Neural cell (in vitro differentiated cells): ENCODE results near the gene PIK3R1. TPM values are rescaled to one million over a fixed set of nuclear protein-coding genes. Genes with fewer than 3 reads are reported as not detected.

Experiments used
- H2AFZ ChIP-seq: fragments of 200-600, 300-800 bp; sonication (generic), shearing (Covaris generic); 2 replicates; pipeline ENCODE4 v1.6.0; 2014; ENCODE audit warnings: low read depth, mild to moderate bottlenecking, antibody characterized with exemption, low read length, moderate library complexity
- H3F3A ChIP-seq: fragments of 200-600 bp; shearing (Covaris generic); 2 replicates; pipeline ENCODE4 v1.6.1; 2016; ENCODE audit warnings: mild to moderate bottlenecking, moderate library complexity, mixed read lengths, antibody characterized with exemption, low read length; ENCODE audit not compliant: insufficient read depth, poor library complexity, severe bottlenecking
- H3K27ac ChIP-seq: fragments of 200-600, 300-800 bp; sonication (generic), shearing (Covaris generic); 2 replicates; pipeline ENCODE4 v1.5.1; 2014; ENCODE audit warnings: mild to moderate bottlenecking, low read length, moderate library complexity
- H3K27me3 ChIP-seq: fragments of 300-800, 200-600 bp; sonication (generic), shearing (Covaris generic); 2 replicates; pipeline ENCODE4 v1.6.0; 2014; ENCODE audit warnings: mild to moderate bottlenecking, low read depth, low read length, moderate library complexity; ENCODE audit not compliant: insufficient read depth
- H3K36me3 ChIP-seq: fragments of 300-800, 200-600 bp; sonication (generic), shearing (Covaris generic); 2 replicates; pipeline ENCODE4 v1.5.1; 2014; ENCODE audit warnings: mild to moderate bottlenecking, antibody characterized with exemption, low read length, moderate library complexity; ENCODE audit not compliant: insufficient read depth
- H3K4me2 ChIP-seq: fragments of 300-800, 200-600 bp; sonication (generic), shearing (Covaris generic); 2 replicates; pipeline ENCODE4 v1.6.0; 2014; ENCODE audit warnings: mild to moderate bottlenecking, low read length
- H3K4me3 ChIP-seq: fragments of 300-800, 200-600 bp; sonication (generic), shearing (Covaris generic); 2 replicates; pipeline ENCODE4 v1.5.1; 2014; ENCODE audit warnings: mild to moderate bottlenecking, low read length, moderate library complexity
- H3K79me2 ChIP-seq: fragments of 200-600 bp; shearing (Covaris generic); replicated peaks from 2 replicates; pipeline ENCODE4 v1.6.0; 2014; ENCODE audit warnings: mild to moderate bottlenecking, low read length, moderate library complexity; ENCODE audit not compliant: insufficient read depth
- H3K9ac ChIP-seq: fragments of 300-800, 200-600 bp; sonication (generic), shearing (Covaris generic); 2 replicates; pipeline ENCODE4 v1.6.1; 2016; ENCODE audit warnings: mild to moderate bottlenecking, low read length, mixed read lengths
- H3K9me2 ChIP-seq: fragments of 200-600 bp; shearing (Covaris generic); 2 replicates; pipeline ENCODE4 v1.6.1; 2016; ENCODE audit warnings: mild to moderate bottlenecking, low read length, mixed read lengths; ENCODE audit not compliant: insufficient read depth
- H3K9me3 ChIP-seq: fragments of 200-600, 300-800 bp; sonication (generic), shearing (Covaris generic); 2 replicates; pipeline ENCODE4 v1.6.1; 2016; ENCODE audit warnings: mild to moderate bottlenecking, mixed run types, low read length, moderate library complexity, mixed read lengths
- H4K20me1 ChIP-seq: fragments of 200-600 bp; shearing (Covaris generic); 2 replicates; pipeline ENCODE4 v1.6.1; 2016; ENCODE audit warnings: mild to moderate bottlenecking, mixed run types; ENCODE audit not compliant: insufficient read depth
- EP300 ChIP-seq: fragments of 450-650 bp; conservative IDR thresholded peaks from 2 replicates; pipeline ENCODE4 v1.6.1; 2014; ENCODE audit warnings: antibody characterized with exemption, mild to moderate bottlenecking, moderate library complexity; ENCODE audit not compliant: poor library complexity, severe bottlenecking
- EZH2 ChIP-seq: fragments of 200-600, 300-800 bp; shearing (Covaris generic), sonication (generic); IDR thresholded peaks from 2 replicates; pipeline ENCODE4 v1.6.1; 2014; ENCODE audit warnings: antibody characterized with exemption, low read length, borderline replicate concordance, mild to moderate bottlenecking; ENCODE audit not compliant: insufficient read depth, poor library complexity, severe bottlenecking
- MXI1 ChIP-seq: fragments of 450-650 bp; conservative IDR thresholded peaks from 2 replicates; pipeline ENCODE4 v1.6.1; 2014; ENCODE audit warnings: antibody characterized with exemption, mild to moderate bottlenecking; ENCODE audit not compliant: poor library complexity, severe bottlenecking
- POLR2AphosphoS5 ChIP-seq: IDR thresholded peaks from 2 replicates; pipeline ENCODE4 v1.6.1; 2012
- RAD21 ChIP-seq: fragments of 450-650 bp; conservative IDR thresholded peaks from 2 replicates; pipeline ENCODE4 v1.6.1; 2014; ENCODE audit warnings: antibody characterized with exemption, mild to moderate bottlenecking, moderate library complexity
- SMC3 ChIP-seq: fragments of 450-650 bp; conservative IDR thresholded peaks from 2 replicates; pipeline ENCODE4 v1.6.1; 2014; ENCODE audit warnings: antibody characterized with exemption, mild to moderate bottlenecking, moderate library complexity; ENCODE audit not compliant: poor library complexity
- TAF1 ChIP-seq: IDR thresholded peaks from 2 replicates; pipeline ENCODE4 v1.6.1; 2012; ENCODE audit warnings: low read depth
- polyA plus RNA-seq: library from polyadenylated mRNA; depleted of rRNA; stranded (reverse); fragments of >200 nt; gene quantifications from 2 replicates; pipeline ENCODE4 v1.2.3, GENCODE V29; 2014
- TF ChIP-seq, protein P1 (sequence below): fragments of 450-650 bp; IDR thresholded peaks from 2 replicates; pipeline ENCODE4 v1.5.1; 2014; ENCODE audit warnings: antibody characterized with exemption, mild to moderate bottlenecking, moderate library complexity; ENCODE audit not compliant: poor library complexity, severe bottlenecking
- TF ChIP-seq, protein P2 (sequence below): IDR thresholded peaks from 2 replicates; pipeline ENCODE4 v1.6.1; 2012; ENCODE audit warnings: borderline replicate concordance

Gene PIK3R1
- polyA plus RNA-seq, 1 donor from 2014 or later: 41.9 TPM

DNA sequence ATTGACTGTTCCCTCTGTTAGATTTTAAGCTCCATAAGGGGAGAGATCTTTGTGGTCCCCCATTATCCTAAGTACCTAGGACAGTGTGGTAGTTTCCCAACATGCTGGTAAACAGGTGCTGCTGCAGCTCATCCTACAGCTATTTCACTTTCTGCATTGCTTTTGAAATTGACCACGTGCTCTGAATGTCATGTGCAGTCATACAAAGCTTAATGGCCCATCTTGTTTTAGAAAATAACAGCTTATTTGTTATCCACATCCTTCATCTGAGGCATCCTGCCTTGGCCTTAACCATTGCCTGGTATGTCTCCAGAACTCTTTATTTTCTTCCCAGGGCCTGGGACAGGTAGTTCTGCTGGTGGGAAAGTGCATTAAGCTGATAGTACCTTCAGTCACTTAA lies 14.7 kb downstream of the PIK3R1 start:
- H2AFZ ChIP-seq: no peak overlapping the region
- H3K4me3 ChIP-seq: no peak overlapping the region
- no peaks in the 10 kb centered on the region for H4K20me1 ChIP-seq
- H3K79me2 ChIP-seq: peaks cover 51% of the 10 kb centered on the region
- no peaks in the 10 kb centered on the region for H3K9me2 ChIP-seq
- no peak overlapping the region for H3K27ac ChIP-seq
- H3K9ac ChIP-seq: no peak overlapping the region
- H3K36me3 ChIP-seq: peaks cover 11% of the 10 kb centered on the region
- no peaks in the 10 kb centered on the region for H3K9me3 ChIP-seq
- TF ChIP-seq RAD21: no peak
- TF ChIP-seq, protein P1, sequence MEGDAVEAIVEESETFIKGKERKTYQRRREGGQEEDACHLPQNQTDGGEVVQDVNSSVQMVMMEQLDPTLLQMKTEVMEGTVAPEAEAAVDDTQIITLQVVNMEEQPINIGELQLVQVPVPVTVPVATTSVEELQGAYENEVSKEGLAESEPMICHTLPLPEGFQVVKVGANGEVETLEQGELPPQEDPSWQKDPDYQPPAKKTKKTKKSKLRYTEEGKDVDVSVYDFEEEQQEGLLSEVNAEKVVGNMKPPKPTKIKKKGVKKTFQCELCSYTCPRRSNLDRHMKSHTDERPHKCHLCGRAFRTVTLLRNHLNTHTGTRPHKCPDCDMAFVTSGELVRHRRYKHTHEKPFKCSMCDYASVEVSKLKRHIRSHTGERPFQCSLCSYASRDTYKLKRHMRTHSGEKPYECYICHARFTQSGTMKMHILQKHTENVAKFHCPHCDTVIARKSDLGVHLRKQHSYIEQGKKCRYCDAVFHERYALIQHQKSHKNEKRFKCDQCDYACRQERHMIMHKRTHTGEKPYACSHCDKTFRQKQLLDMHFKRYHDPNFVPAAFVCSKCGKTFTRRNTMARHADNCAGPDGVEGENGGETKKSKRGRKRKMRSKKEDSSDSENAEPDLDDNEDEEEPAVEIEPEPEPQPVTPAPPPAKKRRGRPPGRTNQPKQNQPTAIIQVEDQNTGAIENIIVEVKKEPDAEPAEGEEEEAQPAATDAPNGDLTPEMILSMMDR: no peak
- TF ChIP-seq EZH2: no peak
- no peak for TF ChIP-seq TAF1
- TF ChIP-seq POLR2AphosphoS5: no peak
- no peak for TF ChIP-seq EP300
- no peak for TF ChIP-seq MXI1
- TF ChIP-seq, protein P2, sequence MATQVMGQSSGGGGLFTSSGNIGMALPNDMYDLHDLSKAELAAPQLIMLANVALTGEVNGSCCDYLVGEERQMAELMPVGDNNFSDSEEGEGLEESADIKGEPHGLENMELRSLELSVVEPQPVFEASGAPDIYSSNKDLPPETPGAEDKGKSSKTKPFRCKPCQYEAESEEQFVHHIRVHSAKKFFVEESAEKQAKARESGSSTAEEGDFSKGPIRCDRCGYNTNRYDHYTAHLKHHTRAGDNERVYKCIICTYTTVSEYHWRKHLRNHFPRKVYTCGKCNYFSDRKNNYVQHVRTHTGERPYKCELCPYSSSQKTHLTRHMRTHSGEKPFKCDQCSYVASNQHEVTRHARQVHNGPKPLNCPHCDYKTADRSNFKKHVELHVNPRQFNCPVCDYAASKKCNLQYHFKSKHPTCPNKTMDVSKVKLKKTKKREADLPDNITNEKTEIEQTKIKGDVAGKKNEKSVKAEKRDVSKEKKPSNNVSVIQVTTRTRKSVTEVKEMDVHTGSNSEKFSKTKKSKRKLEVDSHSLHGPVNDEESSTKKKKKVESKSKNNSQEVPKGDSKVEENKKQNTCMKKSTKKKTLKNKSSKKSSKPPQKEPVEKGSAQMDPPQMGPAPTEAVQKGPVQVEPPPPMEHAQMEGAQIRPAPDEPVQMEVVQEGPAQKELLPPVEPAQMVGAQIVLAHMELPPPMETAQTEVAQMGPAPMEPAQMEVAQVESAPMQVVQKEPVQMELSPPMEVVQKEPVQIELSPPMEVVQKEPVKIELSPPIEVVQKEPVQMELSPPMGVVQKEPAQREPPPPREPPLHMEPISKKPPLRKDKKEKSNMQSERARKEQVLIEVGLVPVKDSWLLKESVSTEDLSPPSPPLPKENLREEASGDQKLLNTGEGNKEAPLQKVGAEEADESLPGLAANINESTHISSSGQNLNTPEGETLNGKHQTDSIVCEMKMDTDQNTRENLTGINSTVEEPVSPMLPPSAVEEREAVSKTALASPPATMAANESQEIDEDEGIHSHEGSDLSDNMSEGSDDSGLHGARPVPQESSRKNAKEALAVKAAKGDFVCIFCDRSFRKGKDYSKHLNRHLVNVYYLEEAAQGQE: no peak
- TF ChIP-seq SMC3: no peak
- H3K4me2 ChIP-seq: no peak overlapping the region
- no peaks in the 10 kb centered on the region for H3F3A ChIP-seq
- H3K27me3 ChIP-seq: no peaks in the 10 kb centered on the region

GRCh38 chr5:68231414-68232076 lies 16.0 kb downstream of the PIK3R1 start:
- H3K9ac ChIP-seq: no peak overlapping the region
- no peaks in the 10 kb centered on the region for H3F3A ChIP-seq
- no peak overlapping the region for H2AFZ ChIP-seq
- no peaks in the 10 kb centered on the region for H3K27me3 ChIP-seq
- no peak overlapping the region for H3K4me2 ChIP-seq
- TF ChIP-seq, protein P1: no peak
- TF ChIP-seq, protein P2: no peak
- TF ChIP-seq POLR2AphosphoS5 (no peak), EZH2 (no peak), EP300 (no peak), MXI1 (no peak), TAF1 (no peak)
- no peaks in the 10 kb centered on the region for H3K9me2 ChIP-seq
- no peaks in the 10 kb centered on the region for H3K9me3 ChIP-seq
- H3K79me2 ChIP-seq: peaks cover 54% of the 10 kb centered on the region
- H3K4me3 ChIP-seq: no peak overlapping the region
- no peak overlapping the region for H3K27ac ChIP-seq
- H4K20me1 ChIP-seq: no peaks in the 10 kb centered on the region
- H3K36me3 ChIP-seq: peaks cover 10% of the 10 kb centered on the region
